Stomach smooth muscle (tissue), 2 donors: ENCODE results near the gene HGF.

Experiments
- H3K27ac ChIP-seq: one replicate; pipeline ENCODE4 v1.7.0; 2013; ENCODE audit warnings: mild to moderate bottlenecking, low read length, inconsistent platforms
- H3K27me3 ChIP-seq, 2 donors: one replicate each; pipeline ENCODE4 v1.7.0; 2013; ENCODE audit warnings: low read length in 2 of 2; ENCODE audit not compliant: insufficient read depth in 2 of 2, control insufficient read depth in 1 of 2
- H3K36me3 ChIP-seq, 2 donors: one replicate each; pipeline ENCODE4 v1.7.0; 2013; ENCODE audit warnings: low read length in 2 of 2; ENCODE audit not compliant: control insufficient read depth in 2 of 2, insufficient read depth in 2 of 2
- H3K4me1 ChIP-seq: one replicate; pipeline ENCODE4 v1.7.0; 2013; ENCODE audit warnings: low read length; ENCODE audit not compliant: control insufficient read depth, insufficient read depth
- H3K4me3 ChIP-seq, 2 donors: one replicate each; pipeline ENCODE4 v1.7.0; 2013; ENCODE audit warnings: low read length in 2 of 2
- H3K9ac ChIP-seq, 2 donors: one replicate each; pipeline ENCODE4 v1.7.0; 2013; ENCODE audit warnings: low read length in 2 of 2, mild to moderate bottlenecking in 1 of 2
- H3K9me3 ChIP-seq, 2 donors: one replicate each; pipeline ENCODE4 v1.7.0; 2013; ENCODE audit warnings: low read length in 2 of 2; ENCODE audit not compliant: control insufficient read depth in 2 of 2
- donor health status: healthy.
- donor health status: Pancreatic carcinoma.

Gene HGF

GRCh38 chr7:81776161-81776560, 6.3 kb upstream of the HGF start:
- Histone ChIP-seq H3K36me3 (no peaks in the 10 kb centered on the region), H3K27me3 (no peaks in the 10 kb centered on the region), H3K4me3 (no peak overlapping the region), H3K4me1 (no peaks in the 10 kb centered on the region), H3K9me3 (no peaks in the 10 kb centered on the region), H3K27ac (no peak overlapping the region), H3K9ac (no peak overlapping the region)

- Histone ChIP-seq H3K9me3 (no peaks in the 10 kb centered on the region), H3K9ac (no peak overlapping the region), H3K4me1 (no peaks in the 10 kb centered on the region), H3K27me3 (no peaks in the 10 kb centered on the region), H3K4me3 (no peak overlapping the region), H3K36me3 (no peaks in the 10 kb centered on the region), H3K27ac (no peak overlapping the region)
Measured at GRCh38 chr7:81775560-81775959, 5.7 kb upstream of the HGF start.

DNA sequence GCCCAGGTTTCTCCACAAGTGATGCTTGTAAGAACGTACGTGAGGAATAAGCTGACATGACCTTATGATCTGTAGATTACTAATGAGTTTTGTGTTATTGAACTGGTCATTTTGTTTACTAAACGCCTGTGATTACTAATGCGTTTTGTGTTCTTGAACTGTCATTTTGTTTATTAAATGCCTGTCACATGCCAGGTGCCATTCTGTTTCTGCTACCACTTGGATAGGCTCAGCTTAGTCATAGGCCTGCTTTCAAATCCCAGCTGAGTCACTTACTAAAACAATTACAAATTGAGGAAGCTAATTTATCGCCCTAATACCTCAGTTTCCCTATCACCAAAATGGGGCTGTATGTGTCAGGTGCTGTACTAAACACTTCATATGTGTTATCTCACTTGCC, 4.7 kb upstream of the HGF start:
- Histone ChIP-seq H3K9me3 (no peaks in the 10 kb centered on the region), H3K27me3 (no peaks in the 10 kb centered on the region), H3K4me3 (no peak overlapping the region), H3K4me1 (no peaks in the 10 kb centered on the region), H3K27ac (no peak overlapping the region), H3K9ac (no peak overlapping the region), H3K36me3 (no peaks in the 10 kb centered on the region)

DNA sequence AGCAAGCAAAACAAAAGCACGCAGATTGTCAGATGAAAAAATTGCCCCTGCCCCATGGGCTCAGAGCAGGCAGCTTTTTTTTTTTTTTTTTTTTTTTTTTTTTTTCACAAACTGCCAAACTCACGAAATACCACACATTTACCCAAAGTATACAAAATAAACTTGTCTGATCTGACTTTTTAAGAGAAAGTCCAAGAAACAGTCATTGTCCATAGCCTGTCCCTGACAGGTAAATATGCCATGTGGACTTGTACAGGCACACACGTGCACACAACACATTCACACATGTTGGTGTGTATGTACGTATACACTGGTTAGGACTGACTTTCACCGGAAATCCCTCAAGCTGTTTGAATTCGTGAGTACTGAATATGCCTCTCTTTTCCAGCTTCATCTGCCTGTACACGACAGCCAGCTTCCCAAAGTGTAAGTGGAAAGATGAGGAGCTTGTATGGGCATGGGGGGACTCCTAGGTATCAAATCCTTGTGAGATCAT, 929 bp upstream of the HGF start:
- Histone ChIP-seq H3K4me1 (no peaks in the 10 kb centered on the region), H3K36me3 (no peaks in the 10 kb centered on the region), H3K9me3 (no peaks in the 10 kb centered on the region), H3K27ac (no peak overlapping the region), H3K9ac (no peak overlapping the region), H3K27me3 (no peaks in the 10 kb centered on the region), H3K4me3 (peak overlapping the region in 1 of 2 donors; percentile 70)

DNA sequence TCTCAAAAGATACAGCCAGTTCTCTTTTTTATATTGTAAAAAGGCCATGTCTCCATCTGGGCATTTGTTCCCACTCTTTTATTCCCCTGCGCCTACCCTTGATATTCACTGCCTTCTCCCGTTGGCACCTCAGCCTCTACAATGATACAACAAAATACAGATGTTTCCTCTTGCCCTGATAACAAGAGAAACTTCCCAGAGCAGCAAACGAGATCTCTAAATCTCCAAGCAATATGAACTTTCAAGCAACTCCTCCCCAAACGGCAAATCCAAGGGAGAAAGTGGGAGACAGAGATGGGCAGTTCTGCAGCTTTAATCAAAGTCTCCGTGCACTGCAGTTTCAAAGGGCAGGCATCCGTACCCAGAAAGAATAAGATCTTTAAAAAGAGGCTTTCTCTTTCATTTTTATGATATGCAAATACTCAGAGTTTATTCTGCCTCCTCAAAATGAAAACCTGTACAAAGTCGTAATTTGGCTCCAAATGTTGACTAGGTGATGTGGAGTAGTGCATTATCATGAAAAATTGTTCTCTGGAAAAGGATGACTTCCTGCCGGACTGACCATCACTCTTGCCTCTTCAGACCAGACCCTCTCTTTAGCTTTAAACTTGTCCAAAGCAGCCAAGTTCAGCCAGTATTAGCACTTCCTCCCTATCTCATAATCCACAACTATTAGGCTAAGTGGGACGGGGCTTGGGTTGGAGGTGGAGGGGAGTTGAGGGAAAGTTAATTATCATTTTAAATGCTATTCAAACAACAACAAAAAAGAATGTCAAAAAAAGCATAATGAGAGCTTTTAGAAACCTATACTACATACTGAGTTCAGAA, 682 bp downstream of the HGF start:
- no peaks in the 10 kb centered on the region for H3K36me3 ChIP-seq
- no peak overlapping the region for H3K27ac ChIP-seq
- no peaks in the 10 kb centered on the region for H3K27me3 ChIP-seq
- H3K4me1 ChIP-seq: no peaks in the 10 kb centered on the region
- peak overlapping the region; percentile 47 to 70 for H3K4me3 ChIP-seq
- H3K9me3 ChIP-seq: no peaks in the 10 kb centered on the region
- peak overlapping the region in 1 of 2 donors; percentile 44 for H3K9ac ChIP-seq

- Histone ChIP-seq H3K27me3 (no peaks in the 10 kb centered on the region), H3K4me3 (no peak overlapping the region), H3K27ac (no peak overlapping the region), H3K36me3 (no peaks in the 10 kb centered on the region), H3K4me1 (no peaks in the 10 kb centered on the region), H3K9ac (no peak overlapping the region), H3K9me3 (no peaks in the 10 kb centered on the region)
Measured at GRCh38 chr7:81767926-81768325, 1.9 kb downstream of the HGF start.

GRCh38 chr7:81761821-81762220, 8.0 kb downstream of the HGF start:
- Histone ChIP-seq H3K36me3 (no peaks in the 10 kb centered on the region), H3K27ac (no peak overlapping the region), H3K4me1 (no peaks in the 10 kb centered on the region), H3K27me3 (no peaks in the 10 kb centered on the region), H3K9me3 (no peaks in the 10 kb centered on the region), H3K4me3 (no peak overlapping the region), H3K9ac (no peak overlapping the region)

GRCh38 chr7:81761031-81761430, 8.8 kb downstream of the HGF start:
- Histone ChIP-seq H3K27ac (no peak overlapping the region), H3K4me3 (no peak overlapping the region)

DNA sequence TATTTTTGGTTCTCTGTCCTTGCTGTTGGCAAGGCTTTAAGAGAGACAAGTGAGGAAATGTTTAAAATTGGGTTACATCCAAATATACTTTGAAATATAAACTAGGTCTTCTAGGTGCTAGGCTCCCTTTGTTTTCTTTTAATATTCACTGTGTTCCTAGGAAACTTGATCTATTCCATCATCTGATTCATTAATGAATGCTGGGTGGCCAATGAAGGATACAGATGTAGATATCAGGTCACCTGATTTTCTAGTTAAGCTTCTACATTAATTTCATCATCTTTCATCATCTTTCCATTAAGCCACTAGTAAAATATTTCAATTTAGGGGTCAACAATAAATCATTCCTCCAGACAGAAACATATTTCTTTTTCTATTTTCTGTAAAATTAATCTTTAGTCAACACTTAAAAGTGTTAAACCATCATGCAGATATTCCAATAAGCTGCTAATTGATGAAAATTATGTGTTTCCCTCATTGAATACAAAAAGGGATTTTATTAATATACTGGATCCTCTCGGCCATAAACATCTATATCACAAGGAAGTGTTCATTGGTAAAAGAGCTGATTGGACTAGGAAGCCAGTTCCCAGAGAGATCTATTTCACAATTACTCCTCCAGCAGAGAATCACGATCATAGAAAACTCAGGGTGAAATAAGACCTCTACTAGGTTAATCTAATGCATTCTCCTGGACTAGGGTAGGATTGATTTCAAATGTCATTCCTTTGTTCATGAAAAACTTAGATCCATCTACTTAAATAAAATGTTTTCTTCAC, 14.7 kb downstream of the HGF start:
- Histone ChIP-seq H3K36me3 (no peaks in the 10 kb centered on the region), H3K9me3 (no peaks in the 10 kb centered on the region), H3K27me3 (no peaks in the 10 kb centered on the region), H3K27ac (no peak overlapping the region), H3K9ac (no peak overlapping the region), H3K4me3 (no peak overlapping the region), H3K4me1 (no peaks in the 10 kb centered on the region)

More at GRCh38 chr7:81761031-81761430, 8.8 kb downstream of the HGF start:
- Histone ChIP-seq H3K4me1 (no peaks in the 10 kb centered on the region), H3K9ac (no peak overlapping the region), H3K27me3 (no peaks in the 10 kb centered on the region), H3K36me3 (no peaks in the 10 kb centered on the region), H3K9me3 (no peaks in the 10 kb centered on the region)

- Histone ChIP-seq H3K36me3 (no peaks in the 10 kb centered on the region), H3K27ac (no peak overlapping the region), H3K27me3 (no peaks in the 10 kb centered on the region), H3K9ac (no peak overlapping the region), H3K4me3 (no peak overlapping the region), H3K4me1 (no peaks in the 10 kb centered on the region), H3K9me3 (no peaks in the 10 kb centered on the region)
Measured at GRCh38 chr7:81753392-81753791, 16.5 kb downstream of the HGF start.

DNA sequence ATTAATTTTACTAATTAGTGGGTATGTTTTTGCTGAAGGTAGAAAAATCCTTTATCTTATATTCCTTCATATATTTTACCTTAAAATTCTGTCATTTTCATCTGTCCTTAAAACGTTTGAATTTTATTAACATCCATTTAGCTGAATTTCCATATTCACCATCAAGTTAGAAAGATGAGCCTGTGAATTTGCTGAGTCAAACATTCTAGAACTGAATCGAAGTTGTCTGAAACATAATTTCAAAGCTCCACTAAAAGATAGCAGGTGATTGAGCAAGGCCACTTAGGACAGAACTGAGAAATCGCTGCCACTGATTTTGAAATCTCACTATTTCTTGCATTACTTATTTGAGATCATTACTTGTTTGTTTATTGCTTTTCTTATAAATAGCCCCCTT, 17.5 kb downstream of the HGF start:
- H3K27ac ChIP-seq: no peak overlapping the region
- H3K9ac ChIP-seq: no peak overlapping the region
- H3K36me3 ChIP-seq: no peaks in the 10 kb centered on the region
- H3K9me3 ChIP-seq: no peaks in the 10 kb centered on the region
- H3K27me3 ChIP-seq: no peaks in the 10 kb centered on the region
- H3K4me1 ChIP-seq: no peaks in the 10 kb centered on the region
- no peak overlapping the region for H3K4me3 ChIP-seq
